ENCODE data around the gene STK24.

The STK24 gene

DNA sequence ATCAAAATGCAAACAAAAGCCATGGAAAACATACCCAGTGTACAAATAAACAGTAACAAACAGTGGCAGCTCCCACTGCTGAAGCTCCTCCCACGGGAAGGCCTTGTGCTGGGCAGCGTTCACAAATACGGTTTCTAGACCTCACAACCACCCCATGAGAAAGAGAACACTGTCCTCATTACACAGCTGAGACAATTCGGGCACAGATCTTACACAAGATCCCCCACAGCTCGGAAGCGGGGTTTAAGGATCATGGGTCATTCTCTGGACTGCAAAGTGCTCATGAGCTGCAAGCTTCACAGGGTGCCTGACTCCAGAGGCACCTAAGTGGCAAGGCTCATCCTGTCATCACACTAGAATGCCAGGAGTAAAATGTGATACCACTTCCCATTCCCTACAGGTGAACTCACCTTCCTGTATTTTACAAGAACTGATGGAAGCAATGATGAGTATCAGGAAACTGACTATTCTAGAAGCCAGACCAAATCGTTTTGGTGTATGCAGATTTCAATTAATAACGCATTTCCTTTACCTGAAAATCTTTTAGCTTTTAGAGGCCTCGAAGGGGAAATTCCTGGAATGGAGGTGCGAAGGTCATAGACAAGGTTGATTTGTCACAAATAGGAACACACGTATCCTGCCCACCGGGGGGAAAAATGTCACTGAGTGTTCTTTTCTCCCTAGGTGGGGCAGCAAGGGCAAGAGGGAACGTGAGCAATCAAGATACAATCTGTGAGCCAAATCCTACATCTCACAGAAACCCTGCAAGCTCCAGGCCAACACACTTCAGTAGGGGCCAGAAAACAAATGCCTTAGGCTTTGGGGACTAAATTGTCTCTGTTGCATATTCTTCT is 41.2 kb downstream of the STK24 start:
- in situ Hi-C loops (cut with MboI; ENCODE audit: low sequenced_read_pairs) = no loop called here

DNA sequence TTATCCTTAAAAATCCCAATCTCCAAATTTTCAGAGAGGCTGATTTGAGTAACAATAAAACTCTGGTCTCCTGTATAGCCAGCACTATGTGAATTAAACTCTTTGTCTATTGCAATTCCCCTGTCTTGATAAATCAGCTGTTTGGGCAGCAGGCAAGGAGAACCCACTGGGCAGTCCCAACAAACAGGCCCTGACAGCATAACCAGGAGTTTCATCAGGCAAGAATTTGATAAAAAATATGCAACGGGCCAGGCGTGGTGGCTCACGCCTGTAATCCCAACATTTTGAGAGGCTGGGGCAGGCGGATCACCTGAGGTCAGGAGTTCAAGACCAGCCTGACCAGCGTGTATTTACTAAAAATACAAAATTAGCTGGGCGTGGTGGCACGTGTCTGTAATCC is 42.1 kb downstream of the STK24 start:
- in situ Hi-C loops (cut with MboI; ENCODE audit: low sequenced_read_pairs) = no loop called here

GRCh38 chr13:98533912-98534311 is 43.0 kb downstream of the STK24 start:
- in situ Hi-C loops (cut with MboI; ENCODE audit: low sequenced_read_pairs) = no loop called here

GRCh38 chr13:98532254-98532653 is 44.7 kb downstream of the STK24 start:
- in situ Hi-C loops (cut with MboI; ENCODE audit: low sequenced_read_pairs) = no loop called here

- in situ Hi-C loops (cut with MboI; ENCODE audit: low sequenced_read_pairs) = no loop called here
These were observed 46.7 kb downstream of the STK24 start for GRCh38 chr13:98530217-98530616.

GRCh38 chr13:98529171-98529570 is 47.7 kb downstream of the STK24 start:
- in situ Hi-C loops (cut with MboI; ENCODE audit: low sequenced_read_pairs) = no loop called here

DNA sequence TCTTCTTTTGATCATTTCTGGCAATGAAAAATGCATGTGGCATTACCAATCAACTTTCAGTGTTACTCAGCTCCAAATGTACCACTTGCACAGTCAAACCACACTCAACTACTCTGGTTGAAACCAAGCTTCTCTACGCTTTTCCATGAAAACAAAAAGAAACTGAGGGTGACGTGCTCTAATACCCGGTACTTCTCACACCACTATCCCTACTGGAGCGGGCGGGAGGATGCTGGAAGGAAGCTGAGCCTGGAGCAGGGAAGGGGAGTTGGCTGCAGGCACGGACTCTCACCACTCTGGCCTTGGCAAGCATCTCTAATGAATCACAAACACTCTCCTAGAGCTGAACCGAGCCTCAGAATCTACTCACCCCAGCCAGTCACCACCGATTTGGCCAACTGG is 48.2 kb downstream of the STK24 start:
- in situ Hi-C loops (cut with MboI; ENCODE audit: low sequenced_read_pairs) = no loop called here

GRCh38 chr13:98527526-98527925 is 49.4 kb downstream of the STK24 start:
- in situ Hi-C loops (cut with MboI; ENCODE audit: low sequenced_read_pairs) = no loop called here

DNA sequence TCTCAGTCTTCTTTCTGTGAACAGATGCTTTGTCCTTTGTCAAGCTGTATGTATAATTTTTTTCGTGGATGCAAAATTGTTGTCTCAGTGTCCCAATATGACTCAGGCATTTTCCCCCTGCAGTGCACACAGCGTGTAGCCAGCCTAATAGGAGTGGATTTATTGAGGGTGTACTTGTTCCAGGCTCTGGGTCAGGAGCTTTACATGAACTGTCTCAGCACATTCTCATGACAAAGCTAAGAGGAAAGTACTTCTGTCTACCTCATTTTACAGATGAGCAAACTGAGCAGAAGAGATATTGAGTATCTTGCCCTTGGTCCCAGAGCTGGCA is 50.8 kb downstream of the STK24 start:
- in situ Hi-C loops (cut with MboI; ENCODE audit: low sequenced_read_pairs) = no loop called here

DNA sequence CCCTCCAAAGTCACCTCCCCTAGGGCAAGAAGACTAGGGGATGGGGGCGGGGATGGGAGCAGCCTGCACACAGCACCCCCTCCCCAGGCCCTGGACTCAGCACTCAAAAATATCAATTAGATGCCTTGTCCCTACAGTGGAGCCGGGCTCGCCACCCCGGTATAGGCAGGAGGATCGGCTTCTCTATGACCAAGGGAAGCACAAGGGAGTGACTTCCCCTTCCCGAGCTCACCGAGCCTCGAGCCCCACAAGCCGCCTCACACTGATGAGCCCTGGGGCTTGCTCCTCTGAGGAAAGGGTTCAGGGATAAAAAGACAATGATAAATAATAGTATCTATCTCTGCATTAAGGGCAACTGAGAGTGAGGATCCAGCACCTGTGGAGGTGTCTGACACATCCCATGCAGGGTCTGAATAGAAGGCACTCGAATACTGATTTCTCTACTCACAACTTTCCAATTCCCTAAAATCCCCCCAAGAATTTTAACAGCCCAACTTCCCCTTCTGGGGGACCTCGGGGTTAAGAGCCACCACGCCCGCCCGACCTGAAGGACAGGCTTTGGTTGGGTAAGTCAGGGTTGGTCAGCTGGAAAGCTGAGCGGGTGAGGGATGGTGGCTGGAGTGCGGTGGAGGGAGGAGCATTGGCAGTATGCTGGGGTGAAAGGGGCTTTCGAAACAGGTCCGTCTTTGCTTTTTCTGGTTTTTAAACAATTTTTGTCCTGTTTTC is 51.3 kb downstream of the STK24 start:
- in situ Hi-C loops (cut with MboI; ENCODE audit: low sequenced_read_pairs) = no loop called here

- in situ Hi-C loops (cut with MboI; ENCODE audit: low sequenced_read_pairs) = no loop called here
These were observed 52.1 kb downstream of the STK24 start for GRCh38 chr13:98524793-98525192.

- in situ Hi-C loops (cut with MboI; ENCODE audit: low sequenced_read_pairs) = no loop called here
These were observed 52.5 kb downstream of the STK24 start for GRCh38 chr13:98524391-98524790.

DNA sequence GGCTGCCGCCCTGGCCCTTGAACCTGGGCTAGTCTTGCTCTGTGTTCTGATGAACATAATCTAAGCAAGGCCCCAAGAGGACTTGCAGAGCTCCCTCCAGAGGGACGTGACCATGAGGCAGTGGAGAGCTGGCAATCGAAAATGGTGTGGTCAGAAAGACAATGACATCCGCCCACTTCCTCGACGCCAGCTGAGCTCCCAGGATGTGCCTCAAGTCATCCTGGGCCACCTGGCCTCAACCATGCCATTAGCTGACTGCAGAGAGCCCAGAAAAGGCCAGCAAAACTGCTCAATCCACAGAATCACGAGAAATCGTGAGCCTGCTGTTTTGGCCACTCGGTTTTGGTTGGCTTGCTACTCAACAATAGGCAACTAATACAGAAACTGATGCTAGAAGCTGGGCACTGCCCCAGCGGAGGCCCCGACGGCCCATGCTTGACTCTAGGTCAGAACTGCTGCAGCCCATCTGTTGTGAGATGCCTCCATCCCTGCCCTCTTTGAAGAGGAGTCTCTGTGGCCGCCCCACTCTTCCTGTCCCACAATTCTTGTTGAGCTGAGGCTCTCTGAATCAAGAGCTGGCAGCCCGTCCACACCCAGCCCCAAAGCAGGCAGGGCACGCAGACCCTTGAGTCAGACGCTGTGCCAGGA is 53.3 kb downstream of the STK24 start:
- in situ Hi-C loops (cut with MboI; ENCODE audit: low sequenced_read_pairs) = no loop called here

- in situ Hi-C loops (cut with MboI; ENCODE audit: low sequenced_read_pairs) = no loop called here
These were observed 54.5 kb downstream of the STK24 start for GRCh38 chr13:98522371-98522770.

GRCh38 chr13:98521461-98522247 is 55.3 kb downstream of the STK24 start:
- in situ Hi-C loops (cut with MboI; ENCODE audit: low sequenced_read_pairs) = no loop called here

- in situ Hi-C loops (cut with MboI; ENCODE audit: low sequenced_read_pairs) = no loop called here
These were observed 56.0 kb downstream of the STK24 start for GRCh38 chr13:98520674-98521449.

DNA sequence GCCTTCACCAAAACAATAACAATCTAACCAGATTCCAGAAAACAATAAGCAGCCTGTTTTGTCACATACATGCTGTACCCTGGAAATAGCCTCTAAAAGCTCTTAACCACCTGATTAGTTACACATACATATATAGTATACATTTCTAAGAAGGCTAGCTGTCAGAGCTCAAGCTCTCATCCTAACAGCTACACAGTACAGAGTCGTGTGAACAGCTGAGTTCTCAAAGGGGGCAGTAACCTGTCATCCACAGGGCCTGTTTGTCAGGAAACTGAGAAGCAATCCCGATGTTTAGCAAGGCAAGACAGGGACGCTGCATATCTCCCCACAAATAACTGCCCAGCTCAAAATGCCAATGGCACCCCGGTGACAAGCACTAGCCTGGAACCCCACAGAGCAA is 56.9 kb downstream of the STK24 start:
- in situ Hi-C loops (cut with MboI; ENCODE audit: low sequenced_read_pairs) = no loop called here

DNA sequence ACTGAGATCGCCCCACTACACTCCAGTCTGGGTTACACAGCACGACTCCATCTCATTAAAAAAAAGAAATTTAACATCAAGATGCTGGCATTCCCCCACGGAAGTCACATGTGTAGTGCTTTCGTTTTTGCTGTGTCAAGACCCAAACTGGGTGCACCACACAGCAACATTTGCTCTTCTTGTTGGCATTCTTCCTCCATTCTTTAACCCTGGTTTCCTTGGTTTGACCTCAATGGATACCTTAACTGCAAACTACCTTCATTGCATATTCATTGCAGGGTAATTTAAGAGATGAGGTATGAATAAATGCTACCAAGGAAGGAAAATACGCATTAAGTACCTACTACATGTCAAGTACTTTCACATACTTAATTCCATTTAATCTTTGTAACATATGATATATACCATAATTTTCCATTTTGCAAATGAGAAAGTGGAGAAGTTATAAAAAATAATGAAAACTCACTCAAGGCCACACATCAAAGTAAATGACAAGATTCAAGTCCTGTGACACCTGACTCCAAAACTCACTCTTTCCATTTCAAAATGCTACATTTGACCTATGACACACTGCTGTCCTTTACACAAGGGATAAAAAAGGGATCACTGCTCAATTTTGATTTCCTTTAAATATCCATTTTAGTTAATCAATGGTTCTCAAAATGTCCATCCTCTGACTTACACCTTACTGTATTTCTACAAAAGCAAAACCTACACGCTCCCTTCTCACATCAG is 59.2 kb downstream of the STK24 start:
- in situ Hi-C loops (cut with MboI; ENCODE audit: low sequenced_read_pairs) = no loop called here

DNA sequence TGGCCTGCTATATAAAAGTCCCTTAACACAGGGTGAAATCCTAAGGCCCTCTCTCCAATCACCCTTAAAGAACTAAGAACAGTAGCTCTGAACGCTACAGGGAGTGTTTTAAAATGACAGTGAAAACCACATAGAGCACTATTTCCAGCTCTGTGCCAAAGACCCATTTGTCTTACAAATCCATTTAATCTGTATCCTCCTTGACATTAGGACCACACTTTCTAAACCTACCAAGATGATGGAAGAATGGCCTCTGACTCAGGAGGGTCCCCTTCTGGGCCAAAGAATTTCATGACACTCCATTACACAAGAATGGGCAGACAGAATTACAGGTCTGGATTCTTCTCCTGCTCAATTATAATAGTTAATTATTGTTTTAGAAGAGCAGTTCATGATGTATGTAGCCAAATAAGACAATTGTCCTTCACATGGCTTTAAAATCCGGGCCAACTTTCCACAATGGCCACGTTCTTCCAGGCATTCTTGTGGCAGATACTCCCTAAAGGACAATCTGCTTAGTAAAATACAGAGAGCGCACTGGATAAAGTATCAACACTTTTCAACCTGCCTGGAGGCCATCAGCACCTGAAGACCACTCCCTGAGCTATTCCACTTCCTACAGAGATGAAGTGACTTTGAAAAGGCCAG is 61.0 kb downstream of the STK24 start:
- in situ Hi-C loops (cut with MboI; ENCODE audit: low sequenced_read_pairs) = no loop called here
